ENCODE results near the gene ACTG2.

ACTG2 gene

DNA sequence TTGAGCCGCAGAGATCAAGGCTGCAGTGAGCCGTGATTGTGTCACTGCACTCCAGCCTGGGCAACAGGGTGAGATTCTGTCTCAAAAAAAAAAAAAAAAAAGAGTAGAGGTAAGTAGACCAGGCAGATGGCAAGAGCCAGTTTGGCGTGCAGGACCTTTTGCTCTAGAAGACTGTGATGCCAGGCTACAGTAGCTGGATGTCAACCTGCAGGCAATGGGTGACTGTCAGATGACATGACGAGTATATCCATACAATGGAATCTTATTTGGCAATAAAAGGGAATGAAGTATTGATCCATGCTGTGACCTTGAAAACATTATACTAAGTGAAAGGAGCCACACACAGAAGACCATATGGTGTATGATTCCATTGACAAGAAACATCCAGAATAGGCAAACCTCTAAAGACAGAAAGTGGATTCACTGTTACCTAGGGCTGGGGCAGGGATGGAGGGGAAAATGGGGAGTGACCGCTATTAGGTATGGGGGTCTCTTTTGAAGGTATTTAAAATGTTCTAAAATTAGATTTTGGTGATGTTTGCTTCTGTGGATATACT, 22.7 kb downstream of the ACTG2 start:
- DNase-seq: no peak

DNA sequence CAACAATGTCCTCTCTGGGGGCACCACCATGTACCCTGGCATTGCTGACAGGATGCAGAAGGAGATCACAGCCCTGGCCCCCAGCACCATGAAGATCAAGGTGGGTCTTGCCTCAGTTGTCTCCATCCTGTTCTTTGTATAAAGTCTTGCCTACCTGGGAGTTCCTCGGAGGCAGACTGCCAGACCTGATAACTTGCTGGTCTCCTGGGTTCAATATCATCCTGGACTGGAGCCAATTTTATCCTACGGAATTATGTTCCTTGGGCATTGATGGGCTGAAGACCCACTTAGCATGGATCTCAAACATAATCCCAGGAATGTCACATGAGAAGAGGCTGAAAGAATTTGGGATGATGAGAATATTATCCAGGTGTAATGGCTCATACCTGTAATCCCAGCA, 23.9 kb downstream of the ACTG2 start:
- no peak for DNase-seq

DNA sequence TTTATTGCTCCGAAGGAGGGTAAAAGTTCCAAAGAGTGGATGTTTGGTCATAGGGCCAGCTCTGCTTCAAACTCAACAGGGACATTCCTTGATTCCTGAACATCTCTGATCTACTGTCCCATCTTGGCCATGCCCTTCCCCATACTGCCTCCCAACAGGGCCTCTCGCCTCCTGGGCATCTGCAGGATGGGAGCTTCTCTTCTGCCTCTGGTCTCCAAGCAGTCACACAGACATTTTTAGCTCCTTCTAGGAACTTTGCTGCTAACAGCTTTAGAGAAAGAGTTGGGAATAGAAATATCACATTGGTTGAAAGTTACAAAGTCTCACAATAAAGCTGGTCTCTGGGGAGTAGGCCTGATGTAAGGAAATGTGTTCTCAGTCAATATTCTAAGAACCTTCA, 24.5 kb downstream of the ACTG2 start:
- no peak for DNase-seq

DNA sequence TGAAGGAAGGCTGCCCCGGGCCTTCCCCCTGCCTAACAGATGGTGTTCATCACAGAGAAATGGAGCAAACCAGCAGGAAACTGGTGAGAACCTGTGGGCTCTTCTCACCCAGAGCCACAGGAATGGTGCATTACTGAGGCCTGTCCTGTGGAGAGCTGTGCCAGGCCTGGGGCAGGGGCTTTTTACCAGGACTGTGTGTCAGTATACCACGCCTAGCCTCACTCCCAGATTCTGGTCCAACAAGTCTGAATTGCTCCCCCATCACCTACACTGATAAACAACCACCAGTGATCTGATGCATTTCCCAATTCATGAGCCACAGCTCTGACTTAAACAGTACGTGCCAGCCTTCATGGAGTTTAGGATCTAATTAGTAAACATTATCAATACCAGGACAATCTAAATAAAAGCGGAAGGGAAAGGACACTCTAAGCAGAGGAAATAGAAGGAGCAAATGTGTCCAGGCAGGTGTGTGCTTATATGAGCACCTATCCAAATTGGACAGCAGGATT, 24.9 kb downstream of the ACTG2 start:
- no peak for DNase-seq

DNA sequence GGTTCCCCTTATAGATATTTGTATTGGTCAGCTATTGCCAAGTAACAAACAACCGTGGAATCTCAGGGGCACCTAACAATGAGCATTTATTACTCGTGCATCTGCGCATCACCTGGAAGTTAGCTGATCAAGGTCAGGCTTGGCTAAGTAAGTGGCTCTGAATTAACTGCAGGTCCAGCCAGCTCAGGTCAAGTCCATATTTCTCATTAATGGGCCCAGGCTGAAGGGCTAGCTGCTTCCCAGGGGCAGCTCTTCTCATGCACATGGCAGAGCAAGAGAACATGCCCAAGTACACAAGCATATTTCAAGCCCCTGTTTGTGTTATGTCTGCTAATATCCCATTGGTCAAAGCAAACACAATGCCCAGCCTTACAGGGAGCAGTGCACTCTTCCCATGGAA, 26.0 kb downstream of the ACTG2 start:
- no peak for DNase-seq

DNA sequence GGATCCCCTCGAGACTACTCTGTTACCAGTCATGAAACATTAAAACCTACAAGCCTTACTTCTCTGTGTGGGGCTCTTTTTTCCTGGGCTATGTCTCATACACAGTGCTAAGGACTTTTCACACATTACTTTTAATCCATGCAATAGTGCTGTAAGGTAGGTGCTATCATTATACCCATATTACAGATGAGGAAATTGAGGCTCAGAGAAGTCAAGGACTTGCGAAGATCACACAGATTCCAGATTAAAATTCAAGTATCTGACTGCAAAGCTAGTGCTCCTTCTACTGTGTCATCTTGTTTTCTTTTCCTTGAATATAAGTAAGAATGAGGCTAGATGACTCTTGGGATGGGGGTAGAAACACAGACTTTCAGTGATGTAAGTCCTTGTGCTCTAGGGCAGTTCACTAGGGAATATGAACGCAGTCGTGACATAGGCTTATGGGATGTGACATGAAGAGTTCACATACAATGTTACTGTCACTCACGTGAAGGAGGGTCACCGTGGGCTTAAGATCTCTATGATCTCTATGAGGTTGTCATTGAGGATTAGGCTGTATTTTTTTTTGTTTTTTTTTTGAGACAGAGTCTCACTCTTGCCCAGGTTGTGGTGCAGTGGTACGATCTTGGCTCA, 26.9 kb downstream of the ACTG2 start:
- no peak for DNase-seq

DNA sequence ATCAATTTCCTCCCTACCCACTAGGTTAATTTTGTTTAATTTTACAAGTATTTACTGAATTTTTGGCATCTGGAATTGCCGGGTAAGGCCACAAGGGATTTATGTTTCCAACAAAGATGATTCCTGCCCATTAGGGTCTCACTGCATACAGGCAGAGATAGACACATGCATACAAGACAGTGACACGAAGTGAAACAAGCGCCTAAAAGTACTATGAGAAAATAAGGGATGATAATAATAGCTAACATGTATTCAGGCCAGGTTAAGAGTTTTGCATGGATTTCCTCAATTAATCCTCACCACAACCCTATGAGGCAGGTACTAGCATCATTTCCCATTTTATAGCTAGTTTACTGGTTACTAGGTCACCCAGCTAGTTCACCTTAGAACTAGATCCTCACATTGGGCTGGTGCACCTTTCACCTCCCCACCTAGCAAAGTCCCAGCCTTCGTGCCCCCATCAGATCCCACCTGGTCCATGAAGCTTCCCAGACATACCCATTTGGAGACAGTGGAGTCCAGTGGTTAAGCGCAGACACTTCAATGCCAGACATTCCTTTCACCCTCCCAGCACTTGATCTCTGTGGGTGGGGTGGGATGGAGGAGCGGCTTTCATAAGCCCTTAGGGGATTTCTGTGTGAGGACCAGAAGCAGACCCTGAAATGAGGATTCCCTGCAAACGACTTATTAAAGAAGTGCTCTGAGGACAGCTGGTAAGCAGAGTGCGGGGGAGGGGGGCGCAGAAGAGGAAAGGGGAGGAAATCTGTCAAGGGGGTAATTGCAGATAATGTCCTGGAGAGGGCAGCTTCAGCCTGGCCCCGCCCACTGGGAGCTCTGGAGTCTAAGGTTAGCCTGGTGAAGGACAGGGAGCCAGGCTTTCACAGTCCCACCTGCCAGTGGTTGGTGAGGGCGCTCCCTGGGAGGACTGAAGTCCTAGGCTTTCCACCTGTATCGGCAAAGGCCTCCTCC, 28.1 kb downstream of the ACTG2 start:
- DNase-seq: no peak

DNA sequence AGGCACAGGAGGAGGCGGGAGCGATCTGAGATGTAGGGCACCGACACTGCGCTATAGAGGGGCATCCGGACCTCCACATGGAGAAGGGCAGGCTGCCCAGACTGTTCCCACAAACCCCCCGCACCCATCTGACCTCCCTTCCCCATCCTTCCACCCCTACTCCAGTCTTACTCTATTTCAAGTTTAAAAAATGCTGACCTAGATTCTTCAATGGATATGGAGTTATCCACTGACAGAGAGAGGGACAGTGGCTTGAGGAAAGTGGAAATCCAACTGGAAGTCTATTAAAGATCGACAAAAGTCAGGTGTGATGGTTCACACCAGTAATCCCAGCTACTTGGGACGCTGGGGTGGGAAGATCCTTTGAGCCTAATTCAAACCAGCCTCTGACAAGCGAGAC, 28.8 kb downstream of the ACTG2 start:
- no peak for DNase-seq

DNA sequence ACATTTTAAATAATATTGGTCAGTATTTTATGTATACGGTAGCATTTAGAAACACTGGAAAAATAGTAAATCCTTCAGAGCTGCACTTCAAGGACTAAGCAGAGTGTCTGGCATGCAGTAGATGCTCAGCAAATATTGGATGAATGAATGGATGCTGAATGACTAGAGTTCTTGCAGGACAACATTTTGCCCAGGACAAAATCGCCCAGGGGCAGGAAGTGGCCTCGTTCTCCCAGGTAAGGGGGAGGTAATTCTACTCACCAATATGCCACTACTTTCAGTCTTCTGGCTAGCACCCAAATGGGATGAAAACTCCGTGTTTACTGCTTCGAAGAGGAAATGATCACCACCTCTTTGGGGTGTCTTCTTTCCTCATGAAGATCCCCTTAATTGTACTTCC, 29.9 kb downstream of the ACTG2 start:
- no peak for DNase-seq

DNA sequence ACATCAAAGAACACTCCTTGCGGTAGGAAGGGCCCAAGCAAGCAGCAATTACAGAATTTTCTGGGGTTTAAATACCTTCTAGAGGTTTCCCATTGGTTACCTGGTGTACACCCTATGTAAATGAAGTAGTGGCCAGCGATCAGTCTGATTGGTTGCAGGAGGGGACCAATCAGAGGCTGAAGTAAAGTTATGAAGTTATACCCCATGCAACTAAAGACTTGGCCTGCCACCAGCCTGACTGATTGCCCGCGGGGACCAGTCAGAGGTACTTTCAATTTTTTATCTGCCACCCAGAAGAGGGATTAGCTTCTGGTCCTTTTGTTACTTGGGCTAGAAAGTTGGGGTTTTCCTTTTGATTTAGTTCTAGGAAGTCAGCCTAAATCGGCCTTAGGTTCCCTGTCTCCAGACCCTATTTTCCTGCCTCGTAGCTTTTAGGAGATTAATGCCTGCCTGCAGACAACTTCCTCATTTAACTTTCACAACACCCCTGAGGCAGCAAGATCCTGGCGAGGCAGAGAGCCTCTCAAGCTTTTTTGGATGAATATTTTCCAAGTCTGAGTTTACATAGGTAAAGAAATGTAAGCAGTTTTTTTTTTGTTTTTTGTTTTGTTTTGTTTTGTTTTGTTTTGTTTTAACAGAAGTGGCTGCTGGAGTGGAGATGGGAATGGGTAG, 32.4 kb downstream of the ACTG2 start:
- no peak for DNase-seq

DNA sequence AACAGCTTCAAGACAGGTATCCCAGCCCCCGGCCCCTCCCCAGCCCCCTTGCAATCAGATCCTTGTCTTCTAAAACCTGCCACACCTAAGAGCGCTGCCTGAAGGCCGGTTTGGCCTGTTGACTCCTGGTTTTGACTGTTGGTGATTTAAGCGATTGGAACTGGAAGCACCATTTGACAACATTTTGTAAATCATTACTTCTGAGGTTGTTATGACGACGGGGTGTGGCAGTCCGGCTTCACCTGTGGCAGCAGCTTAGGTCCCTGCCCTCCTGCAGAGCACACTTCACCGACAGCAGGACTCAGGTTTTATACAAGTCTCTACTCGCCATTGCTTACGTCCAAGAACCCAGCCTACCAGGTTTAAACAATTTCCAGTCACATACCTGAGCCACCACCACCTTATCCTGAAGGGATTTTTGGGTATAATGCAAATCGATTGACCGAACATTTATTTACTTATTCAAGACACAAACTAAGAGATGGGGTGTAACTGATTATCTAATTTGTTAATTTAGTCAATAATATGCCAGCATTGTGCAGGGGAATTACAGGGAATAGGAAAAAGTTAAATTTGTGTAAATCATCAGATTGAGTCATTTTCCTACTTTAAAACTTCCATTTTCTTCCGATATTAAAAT, 33.2 kb downstream of the ACTG2 start:
- no peak for DNase-seq

DNA sequence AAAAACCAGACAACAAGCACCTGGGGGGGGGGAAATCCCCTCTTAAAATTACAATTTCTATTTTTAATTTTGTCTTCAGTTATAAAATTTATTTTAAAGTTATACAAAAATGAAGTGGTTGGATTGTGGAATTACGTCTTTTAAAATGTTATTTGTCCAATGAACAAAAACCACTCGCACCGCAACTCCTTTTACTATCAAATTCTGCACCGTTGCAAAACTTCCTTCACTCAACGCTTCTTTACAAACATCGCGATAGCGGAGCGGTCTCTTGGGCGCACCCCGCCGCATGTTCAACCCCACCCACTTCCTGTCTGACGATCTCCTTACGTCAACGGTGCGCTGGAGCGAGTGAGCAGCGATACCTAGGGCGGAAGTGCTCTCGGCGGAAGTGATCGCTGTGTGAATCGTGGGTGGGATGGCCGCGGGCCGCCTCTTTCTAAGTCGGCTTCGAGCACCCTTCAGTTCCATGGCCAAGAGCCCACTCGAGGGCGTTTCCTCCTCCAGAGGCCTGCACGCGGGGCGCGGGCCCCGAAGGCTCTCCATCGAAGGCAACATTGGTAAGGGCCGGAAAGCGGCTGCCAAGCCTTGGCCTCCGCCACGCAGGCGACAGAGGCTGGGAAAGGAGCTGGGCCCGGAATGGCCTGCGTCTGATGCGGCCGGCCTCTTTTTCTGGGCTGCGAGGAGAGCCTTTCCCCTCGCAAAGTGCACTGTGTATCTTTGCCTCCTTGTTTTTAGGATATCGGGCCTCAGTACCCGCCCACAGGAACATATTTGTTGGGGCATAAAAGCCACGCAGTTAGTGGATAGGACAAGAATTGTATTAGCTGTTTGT, 33.9 kb downstream of the ACTG2 start, which contains the start of gene DGUOK:
Gene DGUOK, plus strand, starts transcription at position 388 of the 835 bp plus-strand sequence. Its CDS starts 31 bp downstream, at position 419.
- DNase-seq: peak; percentile 83 to 94 (median 88)

DNA sequence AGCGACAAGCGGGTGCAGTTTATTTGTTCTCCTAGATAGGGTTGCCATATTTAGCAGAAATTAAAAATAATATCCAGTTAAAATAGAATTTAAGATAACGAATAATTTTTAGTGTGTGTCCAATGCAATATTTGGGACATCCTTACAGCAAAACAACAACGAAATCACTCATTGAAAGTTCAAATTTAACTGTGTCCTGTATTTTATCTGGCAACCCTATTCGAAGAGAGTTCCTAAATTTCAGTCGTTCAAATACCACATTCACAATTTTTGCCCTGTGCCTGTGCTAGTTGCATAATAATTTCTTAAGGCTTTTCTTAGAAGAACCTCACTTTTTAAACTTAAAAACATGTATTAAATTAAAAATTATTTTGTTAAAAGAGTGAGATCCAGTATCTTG, 34.5 kb downstream of the ACTG2 start:
- DNase-seq: no peak

DNA sequence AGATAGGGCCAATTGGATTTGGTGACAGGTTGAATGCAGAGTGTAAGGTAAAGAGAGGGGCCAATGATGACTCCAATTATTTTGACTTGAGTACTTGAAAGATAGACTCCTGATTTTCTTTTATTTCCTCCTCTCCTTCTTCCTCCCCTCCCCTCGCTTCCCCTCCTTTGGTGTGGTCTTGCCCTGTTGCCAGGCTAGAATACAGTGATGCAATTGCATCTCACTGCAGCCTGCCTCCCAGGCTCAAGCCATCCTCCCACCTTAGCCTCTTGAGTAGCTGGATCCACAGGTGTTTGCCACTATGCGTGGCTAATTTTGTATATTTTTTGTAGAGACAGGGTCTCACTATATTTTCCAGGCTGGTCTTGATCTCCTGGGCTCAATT, 36.1 kb downstream of the ACTG2 start:
- no peak for DNase-seq

DNA sequence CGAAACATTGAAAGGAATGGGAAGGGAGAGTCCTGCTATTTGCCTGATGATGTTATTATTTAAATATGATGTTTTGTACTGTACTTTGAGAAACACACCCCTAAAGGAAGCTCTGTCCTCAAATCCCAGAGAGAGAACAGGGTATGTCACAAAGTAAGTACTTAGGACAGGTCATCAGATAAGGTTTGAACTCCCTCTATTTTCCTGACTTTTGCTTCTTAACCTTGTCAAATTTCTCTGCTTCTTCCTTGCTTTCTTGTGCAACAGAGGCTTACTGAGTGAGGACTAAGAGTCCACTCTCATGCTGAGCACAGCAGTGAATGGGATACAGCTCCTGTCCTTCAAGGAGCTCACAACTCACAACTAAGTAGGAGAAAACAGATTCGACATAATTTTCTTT, 37.6 kb downstream of the ACTG2 start:
- DNase-seq: no peak

DNA sequence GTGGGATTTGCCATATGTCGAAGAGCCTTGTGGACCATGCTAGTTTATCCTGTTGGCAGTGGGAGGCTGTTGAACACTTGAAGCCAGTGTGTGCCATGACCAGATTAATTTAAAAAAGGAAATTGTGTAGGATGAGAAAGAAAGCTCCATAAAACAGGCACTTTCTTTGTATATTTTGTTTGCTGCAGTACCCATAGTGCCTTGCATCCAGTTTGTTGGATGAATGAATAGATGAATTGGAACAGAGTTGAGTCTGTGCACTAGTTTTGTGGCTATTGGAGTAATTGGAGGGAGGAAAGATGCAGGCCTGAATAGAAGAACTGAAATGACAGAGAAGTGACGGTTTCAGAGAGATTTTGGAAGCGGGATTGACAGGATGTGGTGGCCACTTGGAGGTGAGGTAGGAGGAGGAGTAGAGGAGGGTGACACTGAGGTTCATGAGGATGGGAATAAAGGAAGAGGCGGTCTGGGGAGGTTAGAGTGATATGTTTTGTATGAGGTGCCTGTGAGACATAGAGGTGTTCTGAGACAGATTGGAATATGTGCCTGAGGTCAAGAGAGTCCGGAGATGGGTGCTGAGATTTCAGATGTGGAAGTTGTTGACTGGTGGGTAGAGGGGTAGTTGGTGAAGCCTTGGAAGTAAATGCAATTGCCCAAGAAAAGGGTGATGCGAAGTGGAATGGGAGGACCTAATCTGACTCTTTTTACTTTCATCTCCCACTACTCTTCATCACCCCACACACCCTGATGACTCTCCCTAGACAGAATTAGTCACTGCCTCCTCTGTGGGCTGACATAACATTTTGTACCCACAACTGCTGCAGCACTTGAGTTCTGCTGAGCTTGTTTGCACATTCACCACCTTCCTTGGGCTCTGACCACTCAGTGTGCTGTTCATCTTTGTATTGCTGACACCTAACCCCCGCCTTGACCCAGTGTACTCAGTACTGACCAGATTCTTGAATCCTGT, 39.0 kb downstream of the ACTG2 start:
- DNase-seq: no peak

DNA sequence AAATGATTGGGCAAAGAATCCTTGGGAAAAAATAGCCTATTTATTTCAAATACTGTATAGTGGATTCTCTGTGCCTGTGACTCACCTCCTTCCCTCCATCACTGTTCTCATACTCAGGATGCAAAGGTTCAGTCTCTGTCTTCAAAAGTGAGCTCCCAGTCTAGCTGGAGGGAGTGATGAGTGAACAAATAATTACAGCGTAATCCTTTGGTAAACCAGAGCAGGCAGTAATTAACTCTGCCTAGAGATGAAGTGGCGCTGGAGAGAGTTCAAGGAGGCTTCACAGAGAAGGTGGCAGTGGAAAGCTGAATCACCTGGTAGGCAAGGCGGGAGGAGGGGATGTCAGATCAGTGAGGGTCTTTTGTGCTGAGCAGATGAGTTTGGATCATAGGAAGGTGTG, 40.4 kb downstream of the ACTG2 start:
- no peak for DNase-seq

DNA sequence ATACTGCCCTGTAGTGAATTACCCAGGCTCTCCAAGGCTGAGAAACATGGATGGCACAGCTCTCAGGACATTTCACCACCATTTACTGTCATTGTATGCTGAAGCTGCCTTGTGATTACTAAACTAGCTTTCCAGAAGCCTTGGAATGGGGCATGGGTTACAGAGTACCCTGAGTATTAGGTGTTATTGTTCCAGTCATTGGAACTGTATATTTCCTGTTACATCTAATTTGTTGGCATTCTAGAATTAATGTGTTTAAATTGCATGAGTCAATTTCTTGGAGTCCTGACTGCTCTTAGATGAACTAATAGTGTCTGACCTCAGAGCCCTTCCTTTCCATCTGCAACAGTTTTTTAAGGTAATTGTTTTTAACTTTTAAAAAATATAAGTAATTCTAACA, 42.8 kb downstream of the ACTG2 start:
- no peak for DNase-seq

DNA sequence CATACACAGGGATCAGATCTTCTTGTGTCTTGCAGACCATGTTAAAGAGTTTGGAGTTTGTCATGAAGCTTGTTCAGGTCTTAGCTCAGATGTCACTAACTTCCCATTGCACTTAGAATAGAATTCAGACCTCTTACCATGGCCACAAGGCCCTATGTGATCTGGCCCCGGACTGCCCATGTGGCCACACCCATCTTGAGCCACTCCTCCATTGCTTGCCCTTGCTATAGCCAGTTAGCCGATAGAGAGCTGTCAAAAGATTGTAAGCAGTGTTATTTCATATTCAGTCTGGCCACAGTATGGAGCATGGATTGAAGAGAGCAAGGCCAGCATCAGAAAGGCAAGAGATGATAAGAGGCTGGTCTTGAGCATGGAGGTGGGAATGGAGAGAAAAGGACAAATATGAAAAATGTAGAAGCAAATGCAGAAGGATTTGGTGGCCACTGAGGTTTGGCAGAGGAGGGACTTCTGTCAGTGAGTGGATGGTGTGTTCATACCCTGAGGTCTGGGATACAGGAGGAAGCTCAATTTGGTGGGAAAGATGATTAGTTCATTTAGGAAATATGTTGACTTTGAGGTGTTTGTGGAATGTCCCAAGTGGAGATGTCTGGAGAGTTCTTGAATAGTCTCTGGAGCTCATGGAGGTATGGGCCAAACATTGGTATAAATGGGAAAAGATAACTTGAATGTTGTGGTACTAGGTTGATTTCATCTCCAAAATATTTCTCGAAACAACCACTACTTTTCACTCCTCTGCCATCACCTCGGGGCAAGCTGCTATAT, 44.5 kb downstream of the ACTG2 start:
- no peak for DNase-seq

DNA sequence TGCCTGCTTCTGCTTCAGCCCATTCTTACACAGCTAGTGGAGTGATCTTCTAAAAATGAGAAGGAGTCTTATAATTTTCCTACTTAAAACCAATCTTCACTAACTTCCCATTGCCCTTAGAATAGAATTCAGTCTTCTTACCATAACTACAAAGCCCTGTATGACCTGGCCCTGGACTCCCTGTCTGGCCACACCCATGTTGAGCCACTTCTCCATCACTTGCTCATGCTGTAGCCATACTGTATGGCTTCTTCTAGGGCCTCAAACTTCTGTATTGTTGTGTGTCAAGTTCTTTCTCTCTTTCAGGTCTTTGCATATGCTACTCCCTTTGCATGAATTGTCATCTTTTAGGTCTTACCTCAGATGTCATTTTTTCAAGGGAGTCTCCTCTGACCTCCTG, 45.1 kb downstream of the ACTG2 start:
- DNase-seq: no peak

All from activated CD4-positive, CD25-positive, alpha-beta regulatory T cell (primary cell).